ENCODE data around the gene SMC1B.
"Not testable (repeated sequence)": the region's sequence is repeated elsewhere in the genome, so short reads cannot be mapped to it uniquely, and the experiment has no call there.

Gene SMC1B

GRCh38 chr22:45413368-45414211, at the start of gene SMC1B, which contains the start of gene RIBC2:
Gene SMC1B (minus strand): TSS chr22:45413599. CDS start chr22:45413567, 32 bp downstream.
Gene RIBC2 (plus strand): TSS chr22:45413693. CDS start chr22:45413887, 194 bp downstream.
- peak; percentile 61 to 69 (median 61) for DNase-seq (ENCODE audit: low read depth in 3 of 3)

GRCh38 chr22:45462034-45462655, 48.7 kb upstream of the SMC1B start:
- DNase-seq (ENCODE audit: low read depth in 3 of 3) = no peak

GRCh38 chr22:45460288-45461109, 47.1 kb upstream of the SMC1B start:
- no peak for DNase-seq (ENCODE audit: low read depth in 3 of 3)

- DNase-seq (ENCODE audit: low read depth in 3 of 3) = no peak
These were observed 45.8 kb upstream of the SMC1B start for GRCh38 chr22:45459235-45459634.

- no peak for DNase-seq (ENCODE audit: low read depth in 3 of 3)
These were observed 45.1 kb upstream of the SMC1B start for GRCh38 chr22:45458532-45458931.

- no peak for DNase-seq (ENCODE audit: low read depth in 3 of 3)
These were observed 43.4 kb upstream of the SMC1B start for GRCh38 chr22:45456811-45457210.

GRCh38 chr22:45455621-45456020, 42.2 kb upstream of the SMC1B start:
- DNase-seq (ENCODE audit: low read depth in 3 of 3) = no peak

- DNase-seq (ENCODE audit: low read depth in 3 of 3) = no peak
These were observed 41.8 kb upstream of the SMC1B start for GRCh38 chr22:45455212-45455611.

GRCh38 chr22:45454275-45454674, 40.9 kb upstream of the SMC1B start:
- DNase-seq (ENCODE audit: low read depth in 3 of 3) = no peak

- no peak for DNase-seq (ENCODE audit: low read depth in 3 of 3)
These were observed 40.4 kb upstream of the SMC1B start for GRCh38 chr22:45453764-45454163.

- DNase-seq (ENCODE audit: low read depth in 3 of 3) = no peak
These were observed 39.4 kb upstream of the SMC1B start for GRCh38 chr22:45452565-45453379.

GRCh38 chr22:45451972-45452371, 38.6 kb upstream of the SMC1B start:
- no peak for DNase-seq (ENCODE audit: low read depth in 3 of 3)

GRCh38 chr22:45450921-45451651, 37.7 kb upstream of the SMC1B start:
- no peak for DNase-seq (ENCODE audit: low read depth in 3 of 3)

GRCh38 chr22:45450101-45450785, 36.8 kb upstream of the SMC1B start:
- no peak for DNase-seq (ENCODE audit: low read depth in 3 of 3)

- not testable (repeated sequence) for DNase-seq (ENCODE audit: low read depth in 3 of 3)
These were observed 36.0 kb upstream of the SMC1B start for GRCh38 chr22:45449442-45449841.

GRCh38 chr22:45448431-45448830, 35.0 kb upstream of the SMC1B start:
- DNase-seq (ENCODE audit: low read depth in 3 of 3) = no peak

GRCh38 chr22:45447596-45447995, 34.2 kb upstream of the SMC1B start:
- not testable (repeated sequence) for DNase-seq (ENCODE audit: low read depth in 3 of 3)

GRCh38 chr22:45446216-45446615, 32.8 kb upstream of the SMC1B start:
- DNase-seq (ENCODE audit: low read depth in 3 of 3) = no peak

GRCh38 chr22:45445031-45445710, 31.8 kb upstream of the SMC1B start:
- no peak for DNase-seq (ENCODE audit: low read depth in 3 of 3)
